Keratinocyte (primary cell): Measurements from ENCODE around the gene AASDHPPT. TPM values are rescaled to one million over a fixed set of nuclear protein-coding genes. Genes with fewer than 3 reads are reported as not detected.

Experiments
- DNase-seq: peaks from one replicate; pipeline ENCODE4 v3.0.0-alpha.2; 2011; ENCODE audit warnings: low read depth, missing footprints, low spot score
- FAIRE-seq: peaks from 2 replicates; lab custom pipeline; 2011; peaks lifted over from hg19 to GRCh38; lab: Jason Lieb, UNC
- H2AFZ ChIP-seq: 2 replicates; pipeline ENCODE4 v1.6.0; 2012; ENCODE audit warnings: low read length, control low read depth, inconsistent platforms; ENCODE audit not compliant: control insufficient read depth
- H3K27ac ChIP-seq: 2 replicates; pipeline ENCODE4 v1.5.1; 2011; ENCODE audit warnings: low read length; ENCODE audit not compliant: control insufficient read depth, insufficient read depth
- H3K27me3 ChIP-seq: 3 replicates; pipeline ENCODE4 v1.6.0; 2011; ENCODE audit warnings: low read length; ENCODE audit not compliant: control insufficient read depth, insufficient read depth; ENCODE audit errors: extremely low read depth
- H3K36me3 ChIP-seq, 2 experiments: 2 replicates in 1 of 2; 3 replicates in 1 of 2; pipeline ENCODE4 v1.5.1; 2011; ENCODE audit warnings: low read length in 2 of 2, mild to moderate bottlenecking in 1 of 2; ENCODE audit not compliant: control insufficient read depth in 2 of 2, insufficient read depth in 2 of 2; ENCODE audit errors: extremely low read depth in 1 of 2
- H3K4me1 ChIP-seq: 3 replicates; pipeline ENCODE4 v1.5.1; 2011; ENCODE audit warnings: low read length; ENCODE audit not compliant: control insufficient read depth, insufficient read depth; ENCODE audit errors: extremely low read depth
- H3K4me2 ChIP-seq: 3 replicates; pipeline ENCODE4 v1.6.0; 2011; ENCODE audit warnings: low read depth, low read length; ENCODE audit not compliant: control insufficient read depth, insufficient read depth; ENCODE audit errors: extremely low read depth
- H3K4me3 ChIP-seq, 3 experiments: fragments of 200-600 bp in 1 of 3; sonication (generic) in 1 of 3; 2 replicates in 2 of 3; 3 replicates in 1 of 3; pipeline ENCODE4 v1.5.1; 2011 to 2016; ENCODE audit warnings: low read length in 3 of 3, mild to moderate bottlenecking in 3 of 3, control low read depth in 2 of 3, inconsistent platforms in 1 of 3, low read depth in 1 of 3, mixed read lengths in 1 of 3, mixed run types in 1 of 3, moderate library complexity in 1 of 3; ENCODE audit not compliant: control insufficient read depth in 2 of 3, insufficient read depth in 2 of 3; ENCODE audit errors: extremely low read depth in 1 of 3
- H3K79me2 ChIP-seq: 2 replicates; pipeline ENCODE4 v1.6.0; 2012; ENCODE audit warnings: low read length; ENCODE audit not compliant: control insufficient read depth, insufficient read depth
- H3K9ac ChIP-seq: 3 replicates; pipeline ENCODE4 v1.6.0; 2011; ENCODE audit warnings: low read length; ENCODE audit not compliant: control insufficient read depth, insufficient read depth; ENCODE audit errors: extremely low read depth
- H3K9me1 ChIP-seq: 3 replicates; pipeline ENCODE4 v1.6.0; 2011; ENCODE audit warnings: low read length; ENCODE audit not compliant: control insufficient read depth, insufficient read depth; ENCODE audit errors: extremely low read depth
- H3K9me3 ChIP-seq: 2 replicates; pipeline ENCODE4 v1.5.1; 2012; ENCODE audit warnings: low read depth, low read length; ENCODE audit not compliant: control insufficient read depth
- H4K20me1 ChIP-seq: 3 replicates; pipeline ENCODE4 v1.6.0; 2011; ENCODE audit warnings: low read length; ENCODE audit not compliant: control insufficient read depth, insufficient read depth; ENCODE audit errors: extremely low read depth
- CTCF ChIP-seq, 3 experiments: IDR thresholded peaks in 1 of 3; conservative IDR thresholded peaks in 1 of 3; optimal IDR thresholded peaks in 1 of 3; 2 replicates in 2 of 3; 3 replicates in 1 of 3; pipeline versions ENCODE3 to v1.5.1; 2011; ENCODE audit warnings: low read length in 3 of 3, mild to moderate bottlenecking in 3 of 3, moderate library complexity in 2 of 3, control low read depth in 1 of 3, inconsistent platforms in 1 of 3; ENCODE audit not compliant: insufficient read depth in 2 of 3; ENCODE audit errors: extremely low read depth in 1 of 3
- EZH2 ChIP-seq: IDR thresholded peaks from one replicate; pipeline ENCODE4 v1.6.1; 2012; ENCODE audit warnings: inconsistent platforms, mild to moderate bottlenecking, low read length, moderate library complexity
- dilution Hi-C: fragments of 300-500 bp; cut with MboI; formaldehyde crosslinking; loops from one replicate; pipeline ENCODE4 v1.7.0; 2020; ENCODE audit warnings: low sequenced_read_pairs; ENCODE audit not compliant: extremely low pct_ligation_motif_present
- polyA plus RNA-seq, 5 experiments: library from polyadenylated mRNA; depleted of rRNA in 3 of 5; stranded (reverse) in 3 of 5; stranded (forward) in 1 of 5; unstranded in 1 of 5; fragments of >200 nt; gene quantifications; 1 replicate in 1 of 5; 2 replicates in 3 of 5; 3 replicates in 1 of 5; pipeline versions ENCODE4 v1.2.1 to v1.2.3, GENCODE V29; 2011 to 2012; ENCODE audit warnings: missing spikeins in 2 of 5, low read depth in 1 of 5, low replicate concordance in 1 of 5

Gene AASDHPPT
- polyA plus RNA-seq, 1 donor (not counting 4 experiments of a cell fraction or from before 2014, with no cell fraction given) = 53.0 TPM

- Histone ChIP-seq H4K20me1 (no peaks in the 10 kb centered on the region), H3K27ac (no peak overlapping the region), H3K4me3 (no peak overlapping the region), H3K9me3 (no peaks in the 10 kb centered on the region), H3K9me1 (no peaks in the 10 kb centered on the region), H2AFZ (no peak overlapping the region), H3K4me2 (no peak overlapping the region), H3K9ac (no peak overlapping the region), H3K79me2 (no peaks in the 10 kb centered on the region), H3K36me3 (no peaks in the 10 kb centered on the region), H3K27me3 (no peaks in the 10 kb centered on the region), H3K4me1 (no peaks in the 10 kb centered on the region)
- FAIRE-seq (no peak), DNase-seq (no peak)
- TF ChIP-seq EZH2 (no peak), CTCF (optimal IDR thresholded peaks at IDR 0.05 in 1 of 3, IDR thresholded peaks at IDR 0.05 in 1 of 3, conservative IDR thresholded peaks at IDR 0.05 in 1 of 3; ENCODE audit: extremely low read depth in 1 of 3, insufficient read depth in 2 of 3, low read length in 3 of 3) (no peak)
- dilution Hi-C loops = no loop called here
These were observed 16.1 kb upstream of the AASDHPPT start for GRCh38 chr11:106061249-106061784.

GRCh38 chr11:106061954-106062949 is 15.2 kb upstream of the AASDHPPT start:
- DNase-seq (no peak), FAIRE-seq (no peak)
- H3K4me2 ChIP-seq = no peak overlapping the region
- no peaks in the 10 kb centered on the region for H3K36me3 ChIP-seq
- H3K9ac ChIP-seq = no peak overlapping the region
- H3K4me3 ChIP-seq = no peak overlapping the region
- H3K9me3 ChIP-seq = no peaks in the 10 kb centered on the region
- H4K20me1 ChIP-seq = no peaks in the 10 kb centered on the region
- TF ChIP-seq EZH2 = no peak
- no peak for TF ChIP-seq CTCF (optimal IDR thresholded peaks at IDR 0.05 in 1 of 3, IDR thresholded peaks at IDR 0.05 in 1 of 3, conservative IDR thresholded peaks at IDR 0.05 in 1 of 3; ENCODE audit: extremely low read depth in 1 of 3, insufficient read depth in 2 of 3, low read length in 3 of 3)
- no peaks in the 10 kb centered on the region for H3K4me1 ChIP-seq
- H3K27ac ChIP-seq = no peak overlapping the region
- no peaks in the 10 kb centered on the region for H3K27me3 ChIP-seq
- no peaks in the 10 kb centered on the region for H3K9me1 ChIP-seq
- no peaks in the 10 kb centered on the region for H3K79me2 ChIP-seq
- dilution Hi-C loops = no loop called here
- no peak overlapping the region for H2AFZ ChIP-seq
